ENCODE data around the gene ZBTB1.
"Not testable (repeated sequence)": the region's sequence is repeated elsewhere in the genome, so short reads cannot be mapped to it uniquely, and the experiment has no call there.

The ZBTB1 gene

GRCh38 chr14:64536488-64537245, 32.1 kb downstream of the ZBTB1 start:
- DNase-seq, result no peak

GRCh38 chr14:64540208-64541202, 35.9 kb downstream of the ZBTB1 start, which contains the start of gene HSPA2:
Gene HSPA2 (plus strand): TSS chr14:64540741. CDS start chr14:64540850, 109 bp downstream.
- peak; percentile 97 for DNase-seq

GRCh38 chr14:64541261-64541971, 36.8 kb downstream of the ZBTB1 start:
- peak; percentile 11 for DNase-seq

GRCh38 chr14:64541972-64542835, 37.6 kb downstream of the ZBTB1 start:
- peak; percentile 13 for DNase-seq

- no peak for DNase-seq
Measured at GRCh38 chr14:64542836-64543201, 38.2 kb downstream of the ZBTB1 start.

GRCh38 chr14:64544607-64545312, 40.2 kb downstream of the ZBTB1 start:
- DNase-seq, result no peak

- no peak for DNase-seq
Measured at GRCh38 chr14:64549016-64549415, 44.4 kb downstream of the ZBTB1 start.

- peak; percentile 39 for DNase-seq
Measured at GRCh38 chr14:64549791-64550620, 45.4 kb downstream of the ZBTB1 start, which contains the start of gene PPP1R36. Gene PPP1R36 (plus strand): TSS chr14:64549961. CDS start chr14:64549998, 37 bp downstream.

- no peak for DNase-seq
Measured at GRCh38 chr14:64550621-64551333, 46.2 kb downstream of the ZBTB1 start.

- no peak for DNase-seq
Measured at GRCh38 chr14:64554556-64554955, 50.0 kb downstream of the ZBTB1 start.

- DNase-seq, result no peak
Measured at GRCh38 chr14:64556526-64556925, 52.0 kb downstream of the ZBTB1 start.

GRCh38 chr14:64558216-64558615, 53.6 kb downstream of the ZBTB1 start:
- not testable (repeated sequence) for DNase-seq

- no peak for DNase-seq
Measured at GRCh38 chr14:64561631-64562030, 57.1 kb downstream of the ZBTB1 start.

GRCh38 chr14:64562436-64562835, 57.9 kb downstream of the ZBTB1 start:
- no peak for DNase-seq

GRCh38 chr14:64563696-64564095, 59.1 kb downstream of the ZBTB1 start:
- DNase-seq, result no peak

- DNase-seq, result no peak
Measured at GRCh38 chr14:64566651-64567122, 62.1 kb downstream of the ZBTB1 start.

- no peak for DNase-seq
Measured at GRCh38 chr14:64569138-64569631, 64.6 kb downstream of the ZBTB1 start.

- not testable (repeated sequence) for DNase-seq
Measured at GRCh38 chr14:64569646-64570045, 65.1 kb downstream of the ZBTB1 start.
